HG03039 (cell line): ENCODE data around the gene CYP4V2.

Experiments
- ATAC-seq: cut with Tn5 transposase; IDR thresholded peaks from one replicate; pipeline ENCODE4 v1.9.1; 2021; ENCODE audit warnings: mild to moderate bottlenecking, moderate library complexity; ENCODE audit not compliant: unreplicated experiment

CYP4V2 gene

GRCh38 chr4:186188107-186188506 is 3.3 kb upstream of the CYP4V2 start:
- no peak for ATAC-seq

GRCh38 chr4:186189656-186190055 is 1.7 kb upstream of the CYP4V2 start:
- ATAC-seq, result no peak

- peak; percentile 26 for ATAC-seq
These were observed 677 bp upstream of the CYP4V2 start for GRCh38 chr4:186190581-186191199.

- no peak for ATAC-seq
These were observed 772 bp downstream of the CYP4V2 start for GRCh38 chr4:186192066-186192612.

GRCh38 chr4:186193851-186194250 is 2.5 kb downstream of the CYP4V2 start:
- ATAC-seq, result no peak

GRCh38 chr4:186196063-186196462 is 4.7 kb downstream of the CYP4V2 start:
- ATAC-seq, result no peak

- ATAC-seq, result no peak
These were observed 9.1 kb downstream of the CYP4V2 start for GRCh38 chr4:186200516-186200915.

GRCh38 chr4:186201010-186201409 is 9.6 kb downstream of the CYP4V2 start:
- no peak for ATAC-seq

GRCh38 chr4:186201535-186202230 is 10.3 kb downstream of the CYP4V2 start:
- peak; percentile 97 for ATAC-seq

GRCh38 chr4:186202490-186203140 is 11.2 kb downstream of the CYP4V2 start:
- ATAC-seq, result no peak

- ATAC-seq, result no peak
These were observed 12.0 kb downstream of the CYP4V2 start for GRCh38 chr4:186203406-186203805.

- no peak for ATAC-seq
These were observed 12.8 kb downstream of the CYP4V2 start for GRCh38 chr4:186204103-186204559.

- ATAC-seq, result no peak
These were observed 13.3 kb downstream of the CYP4V2 start for GRCh38 chr4:186204686-186205085.

GRCh38 chr4:186205156-186205555 is 13.8 kb downstream of the CYP4V2 start:
- no peak for ATAC-seq

- no peak for ATAC-seq
These were observed 25.2 kb downstream of the CYP4V2 start for GRCh38 chr4:186216465-186217024.

GRCh38 chr4:186217733-186218293 is 26.4 kb downstream of the CYP4V2 start:
- no peak for ATAC-seq

GRCh38 chr4:186221624-186222023 is 30.3 kb downstream of the CYP4V2 start:
- no peak for ATAC-seq

- no peak for ATAC-seq
These were observed 34.5 kb downstream of the CYP4V2 start for GRCh38 chr4:186225848-186226247.

- ATAC-seq, result no peak
These were observed 35.3 kb downstream of the CYP4V2 start for GRCh38 chr4:186226521-186227189.

GRCh38 chr4:186227221-186227620 is 35.9 kb downstream of the CYP4V2 start, which contains the start of gene KLKB1:
Gene KLKB1 (plus strand): TSS chr4:186227507. CDS start chr4:186228196, 689 bp downstream.
- ATAC-seq, result no peak
